GM12878 (cell line): ENCODE data around the gene FAM221B. TPM values are rescaled to one million over a fixed set of nuclear protein-coding genes. Genes with fewer than 3 reads are reported as not detected.
A peak's percentile ranks its signal among the peaks of the same experiment; 100 is the strongest.

Experiments used
- ATAC-seq: fragments of 200-7000 bp; cut with Tn5 transposase; 3 replicates; pipeline ENCODE4 v1.9.1; 2020; ENCODE audit warnings: mild to moderate bottlenecking, moderate library complexity
- BruUV-seq: library from RNA; stranded (reverse); fragments of 400-500 nt; replicated peaks from 2 replicates; lab custom pipeline; 2021; lab: Mats Ljungman, UMichigan
- CTCF ChIA-PET: fragments of 300-600 bp; sonication (Branson Sonifier 250); formaldehyde crosslinking; extraction: SDS; loops from one replicate; lab custom pipeline; 2021; ENCODE audit warnings: inconsistent platforms; lab: Yijun Ruan, JAX
- POLR2A ChIA-PET: fragments of 350-600 bp; formaldehyde crosslinking; extraction: SDS; loops from one replicate; lab custom pipeline; 2021; ENCODE audit warnings: inconsistent platforms; lab: Charles Lee
- RAD21 ChIA-PET: fragments of 300-600 bp; sonication (Branson Sonifier 250); formaldehyde crosslinking; loops from one replicate; lab custom pipeline; 2023; ENCODE audit warnings: antibody characterized with exemption; ENCODE audit not compliant: unreplicated experiment; lab: Charles Lee
- SMC1A ChIA-PET: fragments of 300-600 bp; sonication (Branson Sonifier 250); formaldehyde crosslinking; loops from one replicate; lab custom pipeline; 2023; ENCODE audit not compliant: unreplicated experiment, uncharacterized antibody; lab: Charles Lee
- DNase-seq: peaks from one replicate; pipeline ENCODE4 v3.0.0-alpha.2; 2011; ENCODE audit warnings: low read depth, low spot score
- FAIRE-seq: peaks from 3 replicates; lab custom pipeline; 2011; peaks lifted over from hg19 to GRCh38; lab: Jason Lieb, UNC
- H2AFZ ChIP-seq: 2 replicates; pipeline ENCODE4 v1.6.0; 2011; ENCODE audit warnings: low read depth, low read length, control low read depth; ENCODE audit not compliant: control insufficient read depth
- H3K27ac ChIP-seq: 2 replicates; pipeline ENCODE4 v1.5.1; 2011; ENCODE audit warnings: control low read depth; ENCODE audit not compliant: control insufficient read depth, insufficient read depth
- H3K27me3 ChIP-seq, 2 experiments: replicated peaks in 1 of 2; 2 replicates each; pipeline versions ENCODE4 v1.6.0 to v1.6.1; 2011; ENCODE audit warnings: low read length in 1 of 2; ENCODE audit not compliant: control insufficient read depth in 2 of 2, insufficient read depth in 2 of 2
- H3K36me3 ChIP-seq, 2 experiments: 2 replicates each; pipeline ENCODE4 v1.5.1; 2011; ENCODE audit warnings: low read length in 1 of 2; ENCODE audit not compliant: control insufficient read depth in 2 of 2, insufficient read depth in 2 of 2
- H3K4me1 ChIP-seq: 2 replicates; pipeline ENCODE4 v1.6.1; 2011; ENCODE audit warnings: mild to moderate bottlenecking, low read length, moderate library complexity, mixed read lengths; ENCODE audit not compliant: control insufficient read depth, insufficient read depth
- H3K4me2 ChIP-seq: 2 replicates; pipeline ENCODE4 v1.6.0; 2011; ENCODE audit warnings: control low read depth; ENCODE audit not compliant: control insufficient read depth, insufficient read depth
- H3K4me3 ChIP-seq: fragments of 200-600 bp; sonication (generic); 2 replicates; pipeline ENCODE4 v1.5.1; 2016
- H3K79me2 ChIP-seq: 2 replicates; pipeline ENCODE4 v1.6.0; 2011; ENCODE audit warnings: low read length; ENCODE audit not compliant: control insufficient read depth, insufficient read depth
- H3K9ac ChIP-seq: 2 replicates; pipeline ENCODE4 v1.8.0; 2011; ENCODE audit warnings: low read length, control low read depth, mixed read lengths; ENCODE audit not compliant: control insufficient read depth, insufficient read depth
- H3K9me3 ChIP-seq: replicated peaks from 3 replicates; pipeline ENCODE4 v1.5.1; 2011; ENCODE audit warnings: mild to moderate bottlenecking, low read length; ENCODE audit not compliant: control insufficient read depth, insufficient read depth
- H4K20me1 ChIP-seq: 2 replicates; pipeline ENCODE4 v1.6.0; 2011; ENCODE audit not compliant: control insufficient read depth, insufficient read depth
- ATF7 ChIP-seq: fragments of 450-650 bp; IDR thresholded peaks from 2 replicates; pipeline ENCODE4 v1.6.1; 2016; ENCODE audit warnings: low read depth, mild to moderate bottlenecking
- CHD2 ChIP-seq: IDR thresholded peaks from 2 replicates; pipeline ENCODE4 v1.6.1; 2011; ENCODE audit warnings: low read depth, low read length, improper control_type of control experiment, borderline replicate concordance
- HDAC6 ChIP-seq: fragments of 200-600 bp; sonication (generic); IDR thresholded peaks from one replicate; pipeline ENCODE4 v1.8.0; 2017; ENCODE audit warnings: antibody characterized with exemption; ENCODE audit not compliant: unreplicated experiment
- IKZF2 ChIP-seq, 2 experiments: fragments of 450-650 bp; IDR thresholded peaks; 2 replicates each; pipeline ENCODE4 v1.6.1; 2017; ENCODE audit warnings: mild to moderate bottlenecking in 2 of 2, moderate library complexity in 2 of 2
- NFYA ChIP-seq: IDR thresholded peaks from 2 replicates; pipeline ENCODE4 v1.6.1; 2011; ENCODE audit warnings: low read depth, mild to moderate bottlenecking, low read length, improper control_type of control experiment, borderline replicate concordance
- WGBS: methylation state at CpG from one replicate; pipeline ENCODE4 v1.1.6; 2016; ENCODE audit warnings: low lambda C conversion rate; ENCODE audit not compliant: insufficient replicate concordance, insufficient coverage; ENCODE audit errors: missing lambda C conversion rate; 5-methylcytosine and 5-hydroxymethylcytosine counted together
- in situ Hi-C: fragments of 300-500 bp; cut with MboI; formaldehyde crosslinking; loops from 9 replicates; pipeline ENCODE4 v1.14.3; 2018; ENCODE audit warnings: mixed read lengths
- intact Hi-C: fragments of 100-400 bp; cut with micrococcal nuclease; formaldehyde crosslinking; loops from one replicate; pipeline ENCODE4 v1.14.2; 2022; ENCODE audit not compliant: unreplicated experiment
- polyA plus RNA-seq, 11 experiments: library from polyadenylated mRNA; depleted of rRNA in 4 of 11; unstranded in 6 of 11; stranded (reverse) in 5 of 11; fragments of >200 nt; fragmentation: Nextera tagmentation in 4 of 11; fragmentation: Illumina TruSeq in 1 of 11; extraction: Ambion mirVana in 4 of 11; extraction: Trizol in 1 of 11; gene quantifications; 1 replicate in 1 of 11; 2 replicates in 10 of 11; pipeline versions ENCODE4 v1.2.1 to v1.2.3, GENCODE V29; 2011 to 2016; ENCODE audit warnings: inconsistent platforms in 2 of 11, missing spikeins in 2 of 11, low read depth in 1 of 11
- total RNA-seq, 4 experiments: library from RNA; depleted of rRNA in 3 of 4; stranded (reverse); fragments of >200 nt in 3 of 4; fragmentation: Illumina TruSeq in 1 of 4; extraction: Trizol in 1 of 4; gene quantifications; 2 replicates each; pipeline versions ENCODE4 v1.2.1 to v1.2.3, GENCODE V29; 2013 to 2021
- TF ChIP-seq, protein P1 (sequence below): fragments of 150-350 bp; IDR thresholded peaks from 2 replicates; pipeline ENCODE4 v1.6.1; 2016; ENCODE audit warnings: low read depth, low read length
- TF ChIP-seq, protein P2 (sequence below): IDR thresholded peaks from 2 replicates; pipeline ENCODE4 v1.6.1; 2012; ENCODE audit warnings: improper control_type of control experiment, low read depth, low read length; ENCODE audit not compliant: insufficient replicate concordance
- TF ChIP-seq, protein P3 (sequence below): fragments of 450-650 bp; IDR thresholded peaks from 2 replicates; pipeline ENCODE4 v1.6.1; 2017; ENCODE audit warnings: antibody characterized with exemption, mild to moderate bottlenecking, moderate library complexity

Gene FAM221B
- total and polyA plus RNA-seq, 10 of the 15 experiments (the other 5 are each of a cell fraction or from before 2014, with no cell fraction given): 0.02 to 0.12 (median 0.04) TPM; not detected in 5

DNA sequence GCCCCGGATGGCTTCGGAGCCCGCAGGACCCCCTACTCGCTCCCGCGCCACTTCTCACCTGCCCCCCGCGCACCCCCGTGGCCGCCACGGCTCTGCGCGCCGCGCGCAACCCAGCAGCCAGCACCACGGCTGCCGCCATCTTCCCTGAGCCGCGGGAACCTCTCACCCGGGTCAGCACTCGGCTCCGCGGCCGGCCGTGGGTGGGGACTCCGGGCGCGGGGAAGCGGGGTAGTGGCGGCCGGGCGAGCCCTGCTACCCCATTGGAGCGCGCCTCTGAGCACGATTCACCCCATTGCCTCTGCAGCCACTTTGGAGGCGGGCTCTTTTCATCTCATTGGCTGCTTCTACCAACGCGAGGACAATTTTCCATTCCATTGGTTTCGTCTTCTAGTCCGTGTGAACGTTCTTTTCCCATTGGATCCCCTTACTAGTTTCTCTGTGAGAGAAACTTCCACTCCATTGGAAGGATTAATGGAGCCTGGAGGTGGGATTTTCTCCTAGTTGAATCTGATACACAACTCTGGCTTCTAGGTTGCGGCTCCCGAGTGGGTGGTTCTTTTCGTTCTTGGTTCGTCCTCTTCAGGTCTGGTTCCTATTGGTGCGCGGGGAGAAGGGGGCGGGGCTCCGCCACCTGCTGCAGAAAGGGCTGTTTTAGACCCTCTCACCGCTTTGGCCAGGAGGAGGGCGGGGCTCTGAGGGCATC is 13.5 kb downstream of the FAM221B start, which contains the start of gene HINT2:
HINT2 (minus strand) TSS at position 202 of the 703 bp plus-strand sequence; CDS start at position 139, 63 bp downstream.
- intact Hi-C loops: loop anchor here (1.0 to 10.0 kb wide), 5 partner anchors 24 to 700 kb away; partner anchors contain the start of genes ATOSB, CREB3, NPR2 and TESK1
- 2% methylated on average over 48 of the region's 52 CpGs for WGBS
- SMC1A ChIA-PET: interaction anchor here (0.8 to 3.9 kb wide), 8 partner anchors 12 to 169 kb away, joined by 3 to 26 read pairs (median 4); partner anchors contain the start of genes ARHGEF39, CCDC107, FAM221B and RMRP
- Histone ChIP-seq H3K79me2 (peaks cover 3% of the 10 kb centered on the region), H2AFZ (peak within 1 kb of the TSS; percentile 87), H3K4me1 (peaks cover 33% of the 10 kb centered on the region), H3K27me3 (no peaks in the 10 kb centered on the region; a peak in 1 of 4 replicates), H3K4me2 (peak within 1 kb of the TSS; percentile 88), H3K9ac (peak within 1 kb of the TSS; percentile 82), H3K36me3 (peaks cover 0 to 1% of the 10 kb centered on the region in 2 experiments; a peak in 1 of 4 replicates), H3K27ac (peak within 1 kb of the TSS; percentile 75), H3K4me3 (peak within 1 kb of the TSS; percentile 79), H3K9me3 (no peaks in the 10 kb centered on the region), H4K20me1 (no peaks in the 10 kb centered on the region)
- BruUV-seq: no TSS peak
- in situ Hi-C loops: loop anchor here (10.0 kb wide), 1 partner anchor 710 kb away; the partner anchor contains the start of gene STOML2
- CTCF ChIA-PET: interaction anchor here (0.8 to 4.8 kb wide), 22 partner anchors 10 to 375 kb away, joined by 3 to 51 read pairs (median 6); partner anchors contain the start of genes CLTA, CREB3, FAM221B and GBA2
- ATAC-seq (peak; percentile 92), DNase-seq (peak; percentile 95), FAIRE-seq (peak; percentile 83)
- POLR2A ChIA-PET: interaction anchor here (0.6 to 2.4 kb wide), 20 partner anchors 11 to 198 kb away, joined by 3 to 10 read pairs (median 5); partner anchors contain the start of genes ARHGEF39, CCDC107, CREB3 and FAM221B
- RAD21 ChIA-PET: interaction anchor here (0.7 to 1.9 kb wide), 11 partner anchors 11 to 168 kb away, joined by 3 to 9 read pairs (median 4); no protein-coding TSS in a partner anchor
- TF ChIP-seq, protein P1, sequence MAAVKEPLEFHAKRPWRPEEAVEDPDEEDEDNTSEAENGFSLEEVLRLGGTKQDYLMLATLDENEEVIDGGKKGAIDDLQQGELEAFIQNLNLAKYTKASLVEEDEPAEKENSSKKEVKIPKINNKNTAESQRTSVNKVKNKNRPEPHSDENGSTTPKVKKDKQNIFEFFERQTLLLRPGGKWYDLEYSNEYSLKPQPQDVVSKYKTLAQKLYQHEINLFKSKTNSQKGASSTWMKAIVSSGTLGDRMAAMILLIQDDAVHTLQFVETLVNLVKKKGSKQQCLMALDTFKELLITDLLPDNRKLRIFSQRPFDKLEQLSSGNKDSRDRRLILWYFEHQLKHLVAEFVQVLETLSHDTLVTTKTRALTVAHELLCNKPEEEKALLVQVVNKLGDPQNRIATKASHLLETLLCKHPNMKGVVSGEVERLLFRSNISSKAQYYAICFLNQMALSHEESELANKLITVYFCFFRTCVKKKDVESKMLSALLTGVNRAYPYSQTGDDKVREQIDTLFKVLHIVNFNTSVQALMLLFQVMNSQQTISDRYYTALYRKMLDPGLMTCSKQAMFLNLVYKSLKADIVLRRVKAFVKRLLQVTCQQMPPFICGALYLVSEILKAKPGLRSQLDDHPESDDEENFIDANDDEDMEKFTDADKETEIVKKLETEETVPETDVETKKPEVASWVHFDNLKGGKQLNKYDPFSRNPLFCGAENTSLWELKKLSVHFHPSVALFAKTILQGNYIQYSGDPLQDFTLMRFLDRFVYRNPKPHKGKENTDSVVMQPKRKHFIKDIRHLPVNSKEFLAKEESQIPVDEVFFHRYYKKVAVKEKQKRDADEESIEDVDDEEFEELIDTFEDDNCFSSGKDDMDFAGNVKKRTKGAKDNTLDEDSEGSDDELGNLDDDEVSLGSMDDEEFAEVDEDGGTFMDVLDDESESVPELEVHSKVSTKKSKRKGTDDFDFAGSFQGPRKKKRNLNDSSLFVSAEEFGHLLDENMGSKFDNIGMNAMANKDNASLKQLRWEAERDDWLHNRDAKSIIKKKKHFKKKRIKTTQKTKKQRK: peak; percentile 55; the same call in 1 of the 2 replicates
- TF ChIP-seq ATF7: peak; percentile 77
- TF ChIP-seq NFYA: peak; percentile 12; the same call in 1 of the 2 replicates
- no peak for TF ChIP-seq HDAC6
- TF ChIP-seq, protein P2, sequence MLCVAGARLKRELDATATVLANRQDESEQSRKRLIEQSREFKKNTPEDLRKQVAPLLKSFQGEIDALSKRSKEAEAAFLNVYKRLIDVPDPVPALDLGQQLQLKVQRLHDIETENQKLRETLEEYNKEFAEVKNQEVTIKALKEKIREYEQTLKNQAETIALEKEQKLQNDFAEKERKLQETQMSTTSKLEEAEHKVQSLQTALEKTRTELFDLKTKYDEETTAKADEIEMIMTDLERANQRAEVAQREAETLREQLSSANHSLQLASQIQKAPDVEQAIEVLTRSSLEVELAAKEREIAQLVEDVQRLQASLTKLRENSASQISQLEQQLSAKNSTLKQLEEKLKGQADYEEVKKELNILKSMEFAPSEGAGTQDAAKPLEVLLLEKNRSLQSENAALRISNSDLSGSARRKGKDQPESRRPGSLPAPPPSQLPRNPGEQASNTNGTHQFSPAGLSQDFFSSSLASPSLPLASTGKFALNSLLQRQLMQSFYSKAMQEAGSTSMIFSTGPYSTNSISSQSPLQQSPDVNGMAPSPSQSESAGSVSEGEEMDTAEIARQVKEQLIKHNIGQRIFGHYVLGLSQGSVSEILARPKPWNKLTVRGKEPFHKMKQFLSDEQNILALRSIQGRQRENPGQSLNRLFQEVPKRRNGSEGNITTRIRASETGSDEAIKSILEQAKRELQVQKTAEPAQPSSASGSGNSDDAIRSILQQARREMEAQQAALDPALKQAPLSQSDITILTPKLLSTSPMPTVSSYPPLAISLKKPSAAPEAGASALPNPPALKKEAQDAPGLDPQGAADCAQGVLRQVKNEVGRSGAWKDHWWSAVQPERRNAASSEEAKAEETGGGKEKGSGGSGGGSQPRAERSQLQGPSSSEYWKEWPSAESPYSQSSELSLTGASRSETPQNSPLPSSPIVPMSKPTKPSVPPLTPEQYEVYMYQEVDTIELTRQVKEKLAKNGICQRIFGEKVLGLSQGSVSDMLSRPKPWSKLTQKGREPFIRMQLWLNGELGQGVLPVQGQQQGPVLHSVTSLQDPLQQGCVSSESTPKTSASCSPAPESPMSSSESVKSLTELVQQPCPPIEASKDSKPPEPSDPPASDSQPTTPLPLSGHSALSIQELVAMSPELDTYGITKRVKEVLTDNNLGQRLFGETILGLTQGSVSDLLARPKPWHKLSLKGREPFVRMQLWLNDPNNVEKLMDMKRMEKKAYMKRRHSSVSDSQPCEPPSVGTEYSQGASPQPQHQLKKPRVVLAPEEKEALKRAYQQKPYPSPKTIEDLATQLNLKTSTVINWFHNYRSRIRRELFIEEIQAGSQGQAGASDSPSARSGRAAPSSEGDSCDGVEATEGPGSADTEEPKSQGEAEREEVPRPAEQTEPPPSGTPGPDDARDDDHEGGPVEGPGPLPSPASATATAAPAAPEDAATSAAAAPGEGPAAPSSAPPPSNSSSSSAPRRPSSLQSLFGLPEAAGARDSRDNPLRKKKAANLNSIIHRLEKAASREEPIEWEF: no peak
- TF ChIP-seq, protein P3, sequence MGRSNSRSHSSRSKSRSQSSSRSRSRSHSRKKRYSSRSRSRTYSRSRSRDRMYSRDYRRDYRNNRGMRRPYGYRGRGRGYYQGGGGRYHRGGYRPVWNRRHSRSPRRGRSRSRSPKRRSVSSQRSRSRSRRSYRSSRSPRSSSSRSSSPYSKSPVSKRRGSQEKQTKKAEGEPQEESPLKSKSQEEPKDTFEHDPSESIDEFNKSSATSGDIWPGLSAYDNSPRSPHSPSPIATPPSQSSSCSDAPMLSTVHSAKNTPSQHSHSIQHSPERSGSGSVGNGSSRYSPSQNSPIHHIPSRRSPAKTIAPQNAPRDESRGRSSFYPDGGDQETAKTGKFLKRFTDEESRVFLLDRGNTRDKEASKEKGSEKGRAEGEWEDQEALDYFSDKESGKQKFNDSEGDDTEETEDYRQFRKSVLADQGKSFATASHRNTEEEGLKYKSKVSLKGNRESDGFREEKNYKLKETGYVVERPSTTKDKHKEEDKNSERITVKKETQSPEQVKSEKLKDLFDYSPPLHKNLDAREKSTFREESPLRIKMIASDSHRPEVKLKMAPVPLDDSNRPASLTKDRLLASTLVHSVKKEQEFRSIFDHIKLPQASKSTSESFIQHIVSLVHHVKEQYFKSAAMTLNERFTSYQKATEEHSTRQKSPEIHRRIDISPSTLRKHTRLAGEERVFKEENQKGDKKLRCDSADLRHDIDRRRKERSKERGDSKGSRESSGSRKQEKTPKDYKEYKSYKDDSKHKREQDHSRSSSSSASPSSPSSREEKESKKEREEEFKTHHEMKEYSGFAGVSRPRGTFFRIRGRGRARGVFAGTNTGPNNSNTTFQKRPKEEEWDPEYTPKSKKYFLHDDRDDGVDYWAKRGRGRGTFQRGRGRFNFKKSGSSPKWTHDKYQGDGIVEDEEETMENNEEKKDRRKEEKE: no peak
- peak; percentile 48 to 61; a peak in 2 of 4 replicates for TF ChIP-seq IKZF2 (IDR thresholded peaks at IDR 0.05)
- peak; percentile 89 for TF ChIP-seq CHD2
